Measurements from ENCODE around the gene SIRT2. TPM values are rescaled to one million over a fixed set of nuclear protein-coding genes. Genes with fewer than 3 reads are reported as not detected.

Gene SIRT2
- total RNA-seq, 1 experiment from 2014 or later, result 162 TPM

DNA sequence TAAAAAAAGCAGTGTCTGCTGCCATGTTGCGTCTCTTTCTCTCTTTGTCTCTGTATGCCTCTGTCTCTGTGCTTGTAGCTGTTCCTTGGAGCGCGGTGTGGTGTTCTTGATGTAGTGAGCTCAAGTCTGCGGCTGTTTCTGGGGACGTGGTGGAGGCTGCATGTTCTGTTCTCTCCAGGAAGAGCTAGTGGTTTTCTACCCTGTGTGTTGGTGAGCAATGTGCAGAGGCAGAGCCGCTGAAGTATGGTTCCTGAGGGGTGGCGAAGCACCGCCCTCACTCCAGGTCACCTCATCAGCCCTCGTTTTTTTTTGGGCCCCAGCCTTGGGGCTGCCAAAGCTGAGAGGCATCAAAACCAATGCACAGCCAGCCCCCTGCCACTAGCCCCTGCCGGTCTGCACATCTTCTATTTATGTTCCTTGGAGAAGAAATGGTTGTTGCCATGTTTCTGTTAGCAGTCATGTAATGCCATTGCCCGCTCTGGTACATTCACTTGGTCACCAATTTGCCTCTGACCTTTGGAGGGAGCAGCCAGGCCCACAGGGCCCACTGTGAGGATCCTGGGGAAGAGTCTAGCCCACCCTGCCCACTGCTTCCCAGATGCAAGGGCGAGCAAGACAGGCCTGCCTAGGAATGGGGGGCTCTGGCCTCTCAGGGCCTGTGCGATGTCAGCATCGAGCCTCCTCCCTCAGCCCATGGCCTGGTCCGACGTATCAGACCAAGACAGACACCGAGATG lies 56.8 kb downstream of the SIRT2 start:
- ChIA-PET CTCF (interaction anchor here (0.9 kb wide), 1 partner anchor 114 kb away, joined by 3 read pairs; no protein-coding TSS in a partner anchor), POLR2A (interaction anchor here (0.6 to 1.2 kb wide), 4 partner anchors 9 to 230 kb away, joined by 3 to 5 read pairs (median 3); partner anchors contain the start of gene ECH1)
- no TSS peak for BruUV-seq (replicated peaks)
- ATAC-seq (no peak), DNase-seq (ENCODE audit: low read depth, low spot score) (no peak)
- in situ Hi-C loops (cut with HindIII; ENCODE audit: low pct_unique_long_range_greater_than_20kb, low sequenced_read_pairs) (loop anchor here (10.0 kb wide), 1 partner anchor 92 kb away; the partner anchor contains the start of genes MRPS12 and SARS2), intact Hi-C loops (cut with micrococcal nuclease; ENCODE audit: unreplicated experiment) (no loop called here)
- Histone ChIP-seq H3K4me1 (ENCODE audit: control insufficient read depth, insufficient read depth, low read length) (peaks cover 86% of the 10 kb centered on the region), H3K4me3 (ENCODE audit: low read depth in 2 of 2, low read length in 2 of 2) (no peak overlapping the region), H3K27ac (ENCODE audit: low read length) (peak overlapping the region; percentile 10), H3K27me3 (ENCODE audit: control insufficient read depth, insufficient read depth, low read length) (no peaks in the 10 kb centered on the region), H3K36me3 (ENCODE audit: control insufficient read depth, insufficient read depth, low read length) (peaks cover 92% of the 10 kb centered on the region), H3K9me3 (ENCODE audit: control insufficient read depth, insufficient read depth, low read depth, low read length) (no peaks in the 10 kb centered on the region)
- TF ChIP-seq, protein P1, sequence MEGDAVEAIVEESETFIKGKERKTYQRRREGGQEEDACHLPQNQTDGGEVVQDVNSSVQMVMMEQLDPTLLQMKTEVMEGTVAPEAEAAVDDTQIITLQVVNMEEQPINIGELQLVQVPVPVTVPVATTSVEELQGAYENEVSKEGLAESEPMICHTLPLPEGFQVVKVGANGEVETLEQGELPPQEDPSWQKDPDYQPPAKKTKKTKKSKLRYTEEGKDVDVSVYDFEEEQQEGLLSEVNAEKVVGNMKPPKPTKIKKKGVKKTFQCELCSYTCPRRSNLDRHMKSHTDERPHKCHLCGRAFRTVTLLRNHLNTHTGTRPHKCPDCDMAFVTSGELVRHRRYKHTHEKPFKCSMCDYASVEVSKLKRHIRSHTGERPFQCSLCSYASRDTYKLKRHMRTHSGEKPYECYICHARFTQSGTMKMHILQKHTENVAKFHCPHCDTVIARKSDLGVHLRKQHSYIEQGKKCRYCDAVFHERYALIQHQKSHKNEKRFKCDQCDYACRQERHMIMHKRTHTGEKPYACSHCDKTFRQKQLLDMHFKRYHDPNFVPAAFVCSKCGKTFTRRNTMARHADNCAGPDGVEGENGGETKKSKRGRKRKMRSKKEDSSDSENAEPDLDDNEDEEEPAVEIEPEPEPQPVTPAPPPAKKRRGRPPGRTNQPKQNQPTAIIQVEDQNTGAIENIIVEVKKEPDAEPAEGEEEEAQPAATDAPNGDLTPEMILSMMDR (IDR thresholded peaks at IDR 0.05), result no peak
- TF ChIP-seq TCF7L2 (IDR thresholded peaks at IDR 0.05; ENCODE audit: low read depth, low read length) (no peak), SIN3A (IDR thresholded peaks at IDR 0.05; ENCODE audit: borderline replicate concordance, insufficient read depth, low read depth, low read length) (no peak), POLR2AphosphoS5 (IDR thresholded peaks at IDR 0.05; ENCODE audit: low read depth, low read length) (no peak)

DNA sequence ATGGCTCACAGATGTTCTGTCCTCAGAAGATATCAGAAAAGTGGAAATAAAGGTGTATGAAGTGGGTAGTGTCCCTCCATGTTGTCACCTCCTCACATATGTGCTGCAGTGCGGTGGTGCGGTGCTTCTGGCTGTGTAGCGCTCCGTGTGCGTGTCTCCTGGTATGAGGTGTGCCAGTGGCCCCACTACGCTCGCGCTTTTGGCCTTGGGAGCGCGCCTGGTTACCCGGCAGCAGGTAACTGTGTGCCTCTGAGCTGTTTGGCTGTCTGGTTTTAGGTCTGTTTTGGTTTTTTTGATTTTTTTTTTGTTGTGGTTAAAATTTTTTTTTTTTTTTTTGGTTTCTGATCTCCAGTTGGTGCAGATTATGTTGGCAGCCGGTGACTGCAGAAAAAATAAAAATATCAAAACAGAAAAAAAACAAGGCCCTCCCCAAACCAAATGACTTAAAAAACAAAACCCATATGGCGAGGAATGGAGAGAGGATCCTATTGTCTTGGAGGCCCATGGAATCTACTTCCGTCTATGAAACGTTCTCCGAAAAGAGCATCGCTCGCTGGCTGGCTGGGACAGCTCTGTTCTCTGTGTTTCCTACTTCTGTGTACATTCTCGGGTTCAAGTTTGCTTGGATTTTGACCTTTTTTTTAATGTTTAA lies 57.5 kb downstream of the SIRT2 start:
- H3K27me3 ChIP-seq (ENCODE audit: control insufficient read depth, insufficient read depth, low read length), result no peaks in the 10 kb centered on the region
- DNase-seq (ENCODE audit: low read depth, low spot score) (no peak), ATAC-seq (no peak)
- ChIA-PET CTCF (interaction anchor here (0.9 kb wide), 1 partner anchor 113 kb away, joined by 3 read pairs; no protein-coding TSS in a partner anchor), POLR2A (interaction anchor here (0.6 to 1.2 kb wide), 5 partner anchors 8 to 454 kb away, joined by 3 to 24 read pairs (median 3); partner anchors contain the start of gene ECH1)
- peak overlapping the region; percentile 80 for H3K27ac ChIP-seq (ENCODE audit: low read length)
- H3K4me1 ChIP-seq (ENCODE audit: control insufficient read depth, insufficient read depth, low read length), result peaks cover 86% of the 10 kb centered on the region
- H3K9me3 ChIP-seq (ENCODE audit: control insufficient read depth, insufficient read depth, low read depth, low read length), result no peaks in the 10 kb centered on the region
- H3K4me3 ChIP-seq (ENCODE audit: low read depth in 2 of 2, low read length in 2 of 2), result no peak overlapping the region
- intact Hi-C loops (cut with micrococcal nuclease; ENCODE audit: unreplicated experiment) (no loop called here), in situ Hi-C loops (cut with HindIII; ENCODE audit: low pct_unique_long_range_greater_than_20kb, low sequenced_read_pairs) (loop anchor here (10.0 kb wide), 1 partner anchor 93 kb away; the partner anchor contains the start of genes MRPS12 and SARS2)
- BruUV-seq (replicated peaks), result TSS peak; percentile 7
- no peak for TF ChIP-seq TCF7L2 (IDR thresholded peaks at IDR 0.05; ENCODE audit: low read depth, low read length)
- TF ChIP-seq, protein P2, sequence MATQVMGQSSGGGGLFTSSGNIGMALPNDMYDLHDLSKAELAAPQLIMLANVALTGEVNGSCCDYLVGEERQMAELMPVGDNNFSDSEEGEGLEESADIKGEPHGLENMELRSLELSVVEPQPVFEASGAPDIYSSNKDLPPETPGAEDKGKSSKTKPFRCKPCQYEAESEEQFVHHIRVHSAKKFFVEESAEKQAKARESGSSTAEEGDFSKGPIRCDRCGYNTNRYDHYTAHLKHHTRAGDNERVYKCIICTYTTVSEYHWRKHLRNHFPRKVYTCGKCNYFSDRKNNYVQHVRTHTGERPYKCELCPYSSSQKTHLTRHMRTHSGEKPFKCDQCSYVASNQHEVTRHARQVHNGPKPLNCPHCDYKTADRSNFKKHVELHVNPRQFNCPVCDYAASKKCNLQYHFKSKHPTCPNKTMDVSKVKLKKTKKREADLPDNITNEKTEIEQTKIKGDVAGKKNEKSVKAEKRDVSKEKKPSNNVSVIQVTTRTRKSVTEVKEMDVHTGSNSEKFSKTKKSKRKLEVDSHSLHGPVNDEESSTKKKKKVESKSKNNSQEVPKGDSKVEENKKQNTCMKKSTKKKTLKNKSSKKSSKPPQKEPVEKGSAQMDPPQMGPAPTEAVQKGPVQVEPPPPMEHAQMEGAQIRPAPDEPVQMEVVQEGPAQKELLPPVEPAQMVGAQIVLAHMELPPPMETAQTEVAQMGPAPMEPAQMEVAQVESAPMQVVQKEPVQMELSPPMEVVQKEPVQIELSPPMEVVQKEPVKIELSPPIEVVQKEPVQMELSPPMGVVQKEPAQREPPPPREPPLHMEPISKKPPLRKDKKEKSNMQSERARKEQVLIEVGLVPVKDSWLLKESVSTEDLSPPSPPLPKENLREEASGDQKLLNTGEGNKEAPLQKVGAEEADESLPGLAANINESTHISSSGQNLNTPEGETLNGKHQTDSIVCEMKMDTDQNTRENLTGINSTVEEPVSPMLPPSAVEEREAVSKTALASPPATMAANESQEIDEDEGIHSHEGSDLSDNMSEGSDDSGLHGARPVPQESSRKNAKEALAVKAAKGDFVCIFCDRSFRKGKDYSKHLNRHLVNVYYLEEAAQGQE (IDR thresholded peaks at IDR 0.05; ENCODE audit: insufficient read depth in 1 of 2, low read depth in 2 of 2, low read length in 1 of 2), result no peak
- TF ChIP-seq, protein P1 (IDR thresholded peaks at IDR 0.05), result no peak
- peaks cover 92% of the 10 kb centered on the region for H3K36me3 ChIP-seq (ENCODE audit: control insufficient read depth, insufficient read depth, low read length)

Measured in Panc1 (cell line).